NCI-H526 (cell line): ENCODE measurements around the gene RAPSN.

Source experiments
- DNase-seq, 2 experiments: peaks; one replicate each; lab custom pipeline; 2025; lab: John Stamatoyannopoulos, UW

RAPSN gene

GRCh38 chr11:47448566-47449427, at the start of gene RAPSN:
Gene RAPSN, minus strand, starts transcription at chr11:47449136. Its CDS starts 172 bp downstream, at chr11:47448964.
- DNase-seq, result no peak

- DNase-seq, result no peak
Measured at GRCh38 chr11:47498149-47498548, 49.2 kb upstream of the RAPSN start.

- DNase-seq, result no peak
Measured at GRCh38 chr11:47496808-47497207, 47.9 kb upstream of the RAPSN start.

GRCh38 chr11:47495856-47496217, 46.9 kb upstream of the RAPSN start:
- DNase-seq, result no peak

GRCh38 chr11:47495011-47495855, 46.3 kb upstream of the RAPSN start:
- DNase-seq, result no peak

- no peak for DNase-seq
Measured at GRCh38 chr11:47489395-47489755, 40.4 kb upstream of the RAPSN start.

- DNase-seq, result no peak
Measured at GRCh38 chr11:47488674-47489394, 39.9 kb upstream of the RAPSN start.

- DNase-seq, result no peak
Measured at GRCh38 chr11:47488111-47488510, 39.2 kb upstream of the RAPSN start.

GRCh38 chr11:47487421-47487820, 38.5 kb upstream of the RAPSN start:
- no peak for DNase-seq

- no peak for DNase-seq
Measured at GRCh38 chr11:47485107-47485506, 36.2 kb upstream of the RAPSN start.

- no peak for DNase-seq
Measured at GRCh38 chr11:47483457-47483856, 34.5 kb upstream of the RAPSN start.

GRCh38 chr11:47480762-47481161, 31.8 kb upstream of the RAPSN start:
- DNase-seq, result no peak

- no peak for DNase-seq
Measured at GRCh38 chr11:47478651-47479329, 29.9 kb upstream of the RAPSN start.

- no peak for DNase-seq
Measured at GRCh38 chr11:47477753-47478152, 28.8 kb upstream of the RAPSN start.

GRCh38 chr11:47477323-47477722, 28.4 kb upstream of the RAPSN start:
- no peak for DNase-seq

GRCh38 chr11:47470671-47471070, 21.7 kb upstream of the RAPSN start:
- DNase-seq, result no peak

- DNase-seq, result no peak
Measured at GRCh38 chr11:47469361-47470179, 20.6 kb upstream of the RAPSN start.

- no peak for DNase-seq
Measured at GRCh38 chr11:47468598-47469214, 19.8 kb upstream of the RAPSN start.

GRCh38 chr11:47467357-47467756, 18.4 kb upstream of the RAPSN start:
- no peak for DNase-seq

GRCh38 chr11:47466701-47467250, 17.8 kb upstream of the RAPSN start:
- no peak for DNase-seq
